Uterus (tissue), 2 donors: ENCODE measurements around the gene POLQ.

Experiments used
- CTCF ChIP-seq, 4 experiments: fragments of 200-600 bp in 2 of 4; fragments of 450-650 bp in 2 of 4; sonication (generic) in 2 of 4; IDR thresholded peaks; one replicate each; pipeline ENCODE4 v1.5.1; 2016 to 2019; ENCODE audit warnings: antibody characterized with exemption in 4 of 4, mild to moderate bottlenecking in 2 of 4, moderate library complexity in 1 of 4
- POLR2A ChIP-seq, 2 donors: fragments of 450-650 bp; IDR thresholded peaks; one replicate each; pipeline ENCODE4 v1.6.1; 2016; ENCODE audit warnings: antibody characterized with exemption in 2 of 2, mild to moderate bottlenecking in 1 of 2, moderate library complexity in 1 of 2

DNA sequence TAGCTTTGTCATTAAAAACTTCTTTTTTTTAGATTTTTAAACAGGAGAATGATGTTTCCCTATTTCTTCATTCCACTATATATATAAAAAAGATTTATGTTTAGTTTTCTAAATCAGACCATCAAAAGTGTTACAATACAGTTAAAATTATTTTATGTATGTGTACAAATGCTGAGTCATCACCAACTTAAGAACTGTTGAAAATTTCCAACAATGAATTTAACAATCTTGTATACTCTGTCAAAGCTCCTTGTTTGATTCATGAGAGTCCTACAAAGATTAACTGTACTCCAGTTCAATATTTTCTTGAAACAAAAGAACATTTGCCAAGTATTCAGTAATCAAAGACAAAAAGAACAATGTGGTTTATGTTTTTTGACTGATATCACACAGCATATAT, 82.0 kb downstream of the POLQ start:
- TF ChIP-seq CTCF (IDR thresholded peaks at IDR 0.05) (no peak), POLR2A (IDR thresholded peaks at IDR 0.05) (no peak)
